Measurements from ENCODE around the gene PRX. TPM values are rescaled to one million over a fixed set of nuclear protein-coding genes. Genes with fewer than 3 reads are reported as not detected.

PRX gene
- total and polyA plus RNA-seq, 2 of the 13 experiments (the other 11 are each of a cell fraction or from before 2014, with no cell fraction given), result 0.66 TPM

- 0 out of 2 replicates have a peak, but pooled peaks have one; percentile 10 for TF ChIP-seq FOXP4 (CRISPR knock-in tag; IDR thresholded peaks at IDR 0.05)
- no peak for TF ChIP-seq PLRG1 (conservative IDR thresholded peaks at IDR 0.05)
- no peak for TF ChIP-seq ZNF235 (CRISPR knock-in tag; IDR thresholded peaks at IDR 0.05; ENCODE audit: borderline replicate concordance)
- TF ChIP-seq, protein P1, sequence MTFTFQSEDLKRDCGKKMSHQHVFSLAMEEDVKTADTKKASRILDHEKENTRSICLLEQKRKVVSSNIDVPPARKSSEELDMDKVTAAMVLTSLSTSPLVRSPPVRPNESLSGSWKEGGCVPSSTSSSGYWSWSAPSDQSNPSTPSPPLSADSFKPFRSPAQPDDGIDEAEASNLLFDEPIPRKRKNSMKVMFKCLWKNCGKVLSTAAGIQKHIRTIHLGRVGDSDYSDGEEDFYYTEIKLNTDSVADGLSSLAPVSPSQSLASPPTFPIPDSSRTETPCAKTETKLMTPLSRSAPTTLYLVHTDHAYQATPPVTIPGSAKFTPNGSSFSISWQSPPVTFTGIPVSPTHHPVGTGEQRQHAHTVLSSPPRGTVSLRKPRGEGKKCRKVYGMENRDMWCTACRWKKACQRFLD (CRISPR knock-in tag; IDR thresholded peaks at IDR 0.05; ENCODE audit: borderline replicate concordance), result no peak
- TF ChIP-seq HOXA3 (CRISPR knock-in tag; IDR thresholded peaks at IDR 0.05), result peak; percentile 76; the same call in 1 of the 2 replicates
- TF ChIP-seq ZC3H13 (CRISPR knock-in tag; IDR thresholded peaks at IDR 0.05), result no peak
- TF ChIP-seq NR2F1 (CRISPR knock-in tag; IDR thresholded peaks at IDR 0.05), result peak in 1 of 2 experiments; percentile 24; a peak in 1 of 4 replicates
- TF ChIP-seq ZNF274 (CRISPR knock-in tag; IDR thresholded peaks at IDR 0.05), result no peak
- peak; percentile 91 for TF ChIP-seq SP4 (CRISPR knock-in tag; IDR thresholded peaks at IDR 0.05)
- no peak for TF ChIP-seq ZMYM3 (CRISPR knock-in tag; IDR thresholded peaks at IDR 0.05)
- TF ChIP-seq ZNF687 (CRISPR knock-in tag; IDR thresholded peaks at IDR 0.05), result peak; percentile 78
- TF ChIP-seq JUND (CRISPR knock-in tag; IDR thresholded peaks at IDR 0.05), result no peak
- TF ChIP-seq GTF2F1 (IDR thresholded peaks at IDR 0.05; ENCODE audit: low read length), result no peak
- no peak for TF ChIP-seq ZNF160 (CRISPR knock-in tag; IDR thresholded peaks at IDR 0.05)
- no peak for TF ChIP-seq EED (CRISPR knock-in tag; IDR thresholded peaks at IDR 0.05)
- no peak for TF ChIP-seq CBX2 (IDR thresholded peaks at IDR 0.05; ENCODE audit: low read depth, low read length)
- no peak for TF ChIP-seq CBX2 (CRISPR knock-in tag; IDR thresholded peaks at IDR 0.05; ENCODE audit: low read depth)
- TF ChIP-seq ZNF792 (CRISPR knock-in tag; IDR thresholded peaks at IDR 0.05), result 0 out of 2 replicates have a peak, but pooled peaks have one; percentile 37
These were observed 30.2 kb upstream of the PRX start (continued) for GRCh38 chr19:40443131-40443999.

Measured in HepG2 (cell line).